Fibroblast of lung (primary cell): Measurements from ENCODE around the gene DVL1.

Experiments
- CTCF ChIP-seq, 2 donors: IDR thresholded peaks in 1 of 2; conservative IDR thresholded peaks in 1 of 2; 1 replicate in 1 of 2; 2 replicates in 1 of 2; pipeline ENCODE4 v1.5.1; 2011 to 2012; ENCODE audit warnings: low read length in 2 of 2, control low read depth in 1 of 2, inconsistent platforms in 1 of 2, low read depth in 1 of 2, mild to moderate bottlenecking in 1 of 2
- EZH2 ChIP-seq: IDR thresholded peaks from 2 replicates; pipeline ENCODE4 v1.5.1; 2012; ENCODE audit warnings: low read length, control low read depth, mild to moderate bottlenecking; ENCODE audit errors: missing control alignments

GRCh38 chr1:1393428-1393827, 44.2 kb upstream of the DVL1 start:
- no peak for TF ChIP-seq CTCF (conservative IDR thresholded peaks at IDR 0.05 in 1 of 2, IDR thresholded peaks at IDR 0.05 in 1 of 2; ENCODE audit: low read depth in 1 of 2, low read length in 2 of 2)
- TF ChIP-seq EZH2, result no peak
